HT1080 (cell line): ENCODE results near the gene GNAI1. TPM values are rescaled to one million over a fixed set of nuclear protein-coding genes. Genes with fewer than 3 reads are reported as not detected.

Experiments
- DNase-seq: peaks from one replicate; pipeline ENCODE4 v3.0.0-alpha.2; 2015; ENCODE audit warnings: low read depth
- total RNA-seq: library from RNA; depleted of rRNA; stranded (reverse); fragments of >200 nt; shearing (Covaris generic); gene quantifications from 2 replicates; pipeline ENCODE4 v1.2.3, GENCODE V29; 2014

Gene GNAI1
- total RNA-seq, 1 experiment from 2014 or later = 36.2 TPM

DNA sequence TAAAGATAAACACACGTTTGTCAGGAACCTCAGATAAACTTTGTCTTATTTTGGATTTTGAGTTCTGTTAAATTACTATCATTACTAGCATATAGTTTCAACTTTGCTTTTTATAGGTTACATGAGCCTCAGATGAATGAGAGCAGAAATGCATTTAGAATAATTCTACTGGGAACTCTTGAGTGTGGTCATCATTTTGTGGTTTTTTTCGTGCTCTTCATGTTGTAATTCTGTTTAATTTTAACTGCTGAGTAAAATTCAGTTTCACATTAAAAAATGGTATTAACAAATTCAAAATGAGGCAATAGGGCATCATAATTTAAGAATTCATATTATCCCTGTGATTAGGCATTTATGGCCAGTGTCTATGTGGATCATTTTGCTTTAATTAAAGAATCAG lies 72.9 kb downstream of the GNAI1 start:
- DNase-seq = no peak

GRCh38 chr7:80208700-80209099 lies 74.1 kb downstream of the GNAI1 start:
- no peak for DNase-seq

- no peak for DNase-seq
Measured at GRCh38 chr7:80210400-80210799, 75.8 kb downstream of the GNAI1 start.

GRCh38 chr7:80213814-80214213 lies 79.2 kb downstream of the GNAI1 start:
- DNase-seq = no peak

DNA sequence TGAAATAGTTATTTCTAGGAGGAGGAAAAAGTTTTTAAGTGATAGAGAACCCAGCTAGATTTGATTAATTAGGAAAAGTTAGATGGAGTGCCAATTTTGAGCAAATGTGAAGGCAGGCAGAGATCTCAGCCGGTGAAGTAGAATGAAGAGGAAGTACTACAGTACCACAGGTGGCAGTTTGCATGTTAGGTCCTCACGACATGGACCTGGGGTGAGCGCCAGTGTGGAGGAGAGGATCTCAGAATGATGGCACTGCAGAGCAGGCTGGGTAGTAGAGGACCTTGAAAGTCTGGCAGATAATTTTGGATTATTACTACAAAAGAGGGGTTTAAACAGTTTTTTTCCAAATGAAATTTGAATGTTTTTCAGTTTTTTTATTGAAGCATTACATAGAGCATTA lies 81.1 kb downstream of the GNAI1 start:
- DNase-seq = no peak

GRCh38 chr7:80216996-80217842 lies 82.6 kb downstream of the GNAI1 start:
- DNase-seq = no peak

DNA sequence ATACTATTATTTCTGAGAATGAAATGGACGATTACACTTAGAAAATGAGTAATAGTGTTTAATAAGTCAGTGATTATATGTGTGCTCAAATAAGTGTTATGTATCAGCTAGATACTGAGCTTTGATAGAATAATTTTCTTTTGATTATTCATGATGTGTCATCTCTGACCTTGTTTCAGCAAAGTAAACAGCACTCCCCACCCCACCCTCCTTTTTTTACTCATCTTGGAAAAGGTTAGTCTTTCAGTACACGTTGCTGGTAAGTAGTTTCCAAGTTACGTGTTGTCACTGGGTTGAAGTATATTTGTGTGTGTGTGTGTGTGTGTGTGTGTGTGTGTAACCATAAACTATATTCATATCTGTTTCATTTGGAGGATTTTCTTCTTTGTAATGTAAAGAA lies 84.1 kb downstream of the GNAI1 start:
- peak; percentile 79 for DNase-seq

GRCh38 chr7:80220022-80220634 lies 85.5 kb downstream of the GNAI1 start:
- no peak for DNase-seq

DNA sequence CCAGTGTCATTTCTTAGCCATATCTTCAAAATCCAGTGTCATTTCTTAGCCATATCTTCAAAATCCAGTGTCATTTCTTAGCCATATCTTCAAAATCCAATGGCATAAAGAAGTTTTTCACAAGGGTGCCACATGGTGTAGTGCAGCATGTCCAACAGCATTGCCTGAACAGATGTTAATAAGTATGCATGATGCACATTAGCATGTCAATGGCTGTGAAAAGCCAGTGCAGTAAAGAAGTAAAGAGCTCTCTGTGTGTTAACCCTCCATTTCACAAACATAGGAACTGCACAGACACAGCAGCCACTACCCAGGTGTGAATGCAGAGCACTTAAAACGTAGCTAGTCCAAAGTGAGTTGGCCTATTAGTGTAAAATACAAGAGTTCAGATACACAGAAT lies 89.8 kb downstream of the GNAI1 start:
- no peak for DNase-seq

DNA sequence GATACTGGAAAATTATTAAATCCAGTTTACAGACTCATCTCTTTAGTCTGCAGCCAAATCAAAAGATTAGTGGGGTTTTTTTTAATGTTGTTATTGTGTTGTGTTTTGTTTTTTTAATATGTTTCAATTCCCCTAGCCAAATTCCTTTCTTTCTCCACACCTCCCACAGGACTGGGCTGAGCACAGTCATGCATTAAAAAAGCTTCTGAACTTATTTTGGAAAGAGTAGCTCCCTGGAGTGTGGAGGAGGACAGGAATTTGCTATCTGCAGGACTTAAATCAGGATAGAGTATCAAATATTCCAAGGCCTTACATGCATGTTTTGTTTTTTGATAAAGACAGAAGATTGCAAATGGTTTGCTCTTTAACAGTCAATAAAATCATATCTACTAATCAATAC lies 90.7 kb downstream of the GNAI1 start:
- no peak for DNase-seq

DNA sequence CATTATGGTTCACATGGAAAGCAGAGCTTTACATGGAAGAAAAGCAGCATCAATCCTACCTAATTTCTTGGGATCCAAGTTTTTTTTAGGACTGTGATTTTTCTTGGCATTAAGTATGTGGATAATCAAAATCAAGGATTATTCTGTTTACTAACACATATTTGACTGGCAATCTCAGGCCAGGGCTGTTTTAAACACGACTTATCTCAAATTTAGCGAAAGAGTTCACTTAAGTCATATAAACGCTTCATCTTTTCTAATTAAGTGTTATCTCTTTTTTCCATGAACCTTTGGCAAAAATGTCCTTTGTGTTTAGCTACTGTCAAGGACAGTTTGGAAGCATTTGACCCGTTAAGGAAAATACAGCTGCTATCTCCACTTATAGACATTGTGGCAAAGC lies 92.0 kb downstream of the GNAI1 start:
- no peak for DNase-seq

DNA sequence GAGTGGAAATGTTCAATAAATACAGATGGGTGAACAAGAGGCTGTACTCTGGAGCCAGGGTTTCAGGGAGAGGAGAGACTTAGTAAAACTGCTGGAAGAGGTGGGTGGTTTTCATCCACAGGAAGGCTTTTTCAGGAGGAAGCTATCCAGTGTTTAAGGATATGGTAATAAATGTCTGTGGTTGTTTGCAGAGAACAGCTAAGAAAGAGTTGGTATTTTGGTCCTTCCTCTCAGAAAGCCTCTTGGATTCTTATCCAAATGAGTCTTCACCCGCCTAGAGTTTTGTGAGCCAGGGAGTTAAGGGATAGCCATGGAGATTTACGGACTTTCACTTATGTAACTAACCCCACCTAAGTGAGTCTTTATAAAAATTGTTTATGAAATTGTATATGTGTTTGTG lies 95.7 kb downstream of the GNAI1 start:
- DNase-seq = no peak

- DNase-seq = peak; percentile 35
Measured at GRCh38 chr7:80231707-80232106, 97.1 kb downstream of the GNAI1 start.

GRCh38 chr7:80232979-80233724 lies 98.5 kb downstream of the GNAI1 start:
- DNase-seq = no peak

- DNase-seq = no peak
Measured at GRCh38 chr7:80235334-80235733, 100.7 kb downstream of the GNAI1 start.

GRCh38 chr7:80236681-80237080 lies 102.0 kb downstream of the GNAI1 start:
- peak; percentile 4 for DNase-seq

DNA sequence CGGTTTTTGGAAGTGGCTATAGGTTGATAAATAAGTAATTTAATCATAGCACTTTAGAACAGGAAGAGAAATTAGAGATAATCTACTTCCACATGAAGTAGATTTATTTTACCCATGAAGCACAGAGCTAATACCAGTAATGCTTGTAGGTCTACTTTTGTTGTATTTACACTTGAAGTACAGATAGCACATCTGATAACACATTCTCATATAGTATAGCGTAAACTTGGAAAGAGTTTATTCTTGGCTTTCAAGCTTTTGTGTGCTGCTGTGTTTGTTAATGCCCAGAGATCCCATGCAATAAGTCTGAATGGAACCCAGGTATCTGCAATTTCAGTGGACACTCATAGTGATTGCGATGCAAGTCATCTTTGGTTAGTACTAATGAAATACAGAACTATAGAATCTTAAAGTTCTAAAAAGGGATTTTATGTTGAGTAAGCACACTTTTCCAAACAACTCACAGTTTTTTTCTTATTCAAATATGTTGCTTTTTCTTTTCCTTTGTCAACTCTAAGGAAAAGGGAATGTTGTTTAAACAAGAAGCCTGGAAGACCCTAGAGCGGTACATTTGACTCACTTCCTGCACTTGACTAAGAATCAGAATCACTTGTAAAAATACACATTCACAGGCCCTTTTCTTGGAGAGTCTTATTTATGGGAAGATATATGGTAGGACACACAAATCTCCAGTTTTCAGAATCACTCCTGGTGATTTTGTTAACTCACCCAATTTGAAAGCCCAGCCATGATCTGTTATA lies 105.8 kb downstream of the GNAI1 start:
- peak; percentile 71 for DNase-seq

GRCh38 chr7:80241671-80242070 lies 107.0 kb downstream of the GNAI1 start:
- no peak for DNase-seq

- DNase-seq = no peak
Measured at GRCh38 chr7:80243425-80243824, 108.8 kb downstream of the GNAI1 start.

DNA sequence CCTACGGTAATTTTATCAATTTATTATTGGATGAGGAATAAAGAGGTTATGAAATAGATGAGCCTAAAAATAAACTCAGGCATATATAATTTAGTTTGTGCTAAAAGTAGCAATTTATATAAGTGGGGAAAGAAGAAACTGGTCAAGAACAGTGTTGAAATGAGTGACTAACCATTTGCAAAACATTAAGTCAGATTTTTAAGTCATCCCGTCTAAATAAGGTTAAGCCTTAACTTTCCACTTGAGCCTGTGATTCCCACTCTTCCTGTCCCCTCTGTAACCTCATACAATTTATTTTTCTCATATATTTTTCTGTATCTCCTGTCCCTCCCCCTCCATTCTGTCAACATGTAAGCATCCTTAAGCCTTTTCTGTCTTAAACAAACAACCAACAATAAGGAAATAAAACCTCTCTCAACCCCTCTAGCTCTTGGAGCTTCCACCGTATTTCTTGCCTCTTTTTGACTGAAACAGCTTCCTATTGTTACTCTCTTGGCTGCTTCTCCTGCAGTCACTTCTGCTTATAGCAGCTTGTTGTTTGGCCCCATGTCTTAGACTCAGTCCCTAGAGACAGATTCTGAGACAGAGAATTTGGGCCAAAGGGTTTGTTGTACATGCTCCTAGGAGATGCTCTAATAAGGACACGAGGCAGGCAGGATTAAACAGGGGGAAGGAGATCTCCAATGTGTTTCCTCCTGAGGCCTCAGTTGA lies 109.7 kb downstream of the GNAI1 start:
- DNase-seq = no peak

- DNase-seq = no peak
Measured at GRCh38 chr7:80247144-80247543, 112.5 kb downstream of the GNAI1 start.
